Measurements from ENCODE around the gene BAHD1. TPM values are rescaled to one million over a fixed set of nuclear protein-coding genes. Genes with fewer than 3 reads are reported as not detected.

BAHD1 gene
- total and polyA plus RNA-seq, 5 donors: 11.6 to 17.8 (median 16.5) TPM

DNA sequence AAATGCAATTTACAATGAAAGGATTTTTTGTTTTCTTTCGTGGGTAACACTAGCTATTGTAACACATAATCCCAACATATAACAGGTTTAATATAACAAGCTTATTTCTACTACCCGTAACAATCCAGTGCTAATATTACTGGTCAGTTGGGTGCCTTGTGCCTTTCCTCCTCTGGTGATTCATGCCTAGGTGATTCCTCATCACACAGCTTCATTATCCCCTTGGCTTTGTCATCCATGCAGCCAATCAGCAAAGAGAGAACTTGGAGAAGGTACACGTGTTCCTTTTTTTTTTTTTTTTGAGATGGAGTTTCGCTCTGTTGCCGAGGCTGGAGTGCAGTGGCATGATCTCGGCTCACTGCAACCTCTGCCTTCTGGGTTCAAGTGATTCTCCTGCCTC is 60.7 kb downstream of the BAHD1 start:
- Histone ChIP-seq H3K4me3 (ENCODE audit: low read length) (no peak overlapping the region), H3K4me1 (ENCODE audit: control insufficient read depth, insufficient read depth, low read length) (no peaks in the 10 kb centered on the region), H3K27me3 (ENCODE audit: control insufficient read depth, insufficient read depth) (no peaks in the 10 kb centered on the region), H3K27ac (ENCODE audit: low read length) (no peak overlapping the region), H3K9me3 (ENCODE audit: control insufficient read depth, low read length) (no peaks in the 10 kb centered on the region)
- 73% methylated on average over 6 of the region's 6 CpGs for WGBS
- intact Hi-C loops (cut with DNase I): loop anchor here in 1 of 4 donors (10.0 kb wide), 1 partner anchor 57 kb away; the partner anchor contains the start of gene BAHD1
- no peak for ATAC-seq
- no peak for DNase-seq

DNA sequence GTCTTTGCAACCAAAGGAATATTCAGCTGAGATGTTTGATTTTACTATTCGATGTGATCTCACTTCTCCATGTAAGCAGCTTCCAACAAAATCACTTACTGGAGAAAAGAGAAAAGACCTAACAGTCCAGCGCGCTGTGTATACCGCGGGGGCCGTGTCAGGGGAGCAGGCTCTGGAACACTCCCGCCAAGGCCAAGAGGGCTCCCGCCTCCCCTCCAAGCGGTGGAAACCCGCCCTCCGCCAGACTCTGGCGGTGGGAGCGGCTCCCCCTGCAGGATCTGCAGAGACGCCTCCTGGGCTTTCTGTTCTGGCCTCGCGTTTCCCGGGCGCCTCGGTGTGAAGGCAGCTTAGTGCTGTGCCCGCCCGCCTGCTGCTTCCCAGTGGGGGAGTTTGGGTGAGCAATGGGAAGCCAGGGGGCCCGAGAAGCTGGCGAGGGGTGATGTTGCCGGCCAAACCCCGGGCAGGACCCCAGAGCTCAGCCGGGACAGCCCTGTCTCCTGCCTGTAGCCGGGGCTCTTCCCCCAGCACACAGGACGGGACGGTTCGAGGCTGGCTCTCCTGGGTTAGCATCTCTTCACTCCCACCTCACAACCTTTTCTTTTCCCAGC is 66.3 kb downstream of the BAHD1 start:
- no peak overlapping the region for H3K27ac ChIP-seq (ENCODE audit: low read length)
- DNase-seq (peak; percentile 78 to 92 (median 92)), ATAC-seq (peak; percentile 89 to 93)
- no peaks in the 10 kb centered on the region for H3K27me3 ChIP-seq (ENCODE audit: control insufficient read depth, insufficient read depth)
- no peaks in the 10 kb centered on the region for H3K9me3 ChIP-seq (ENCODE audit: control insufficient read depth, low read length)
- H3K4me1 ChIP-seq (ENCODE audit: control insufficient read depth, insufficient read depth, low read length): no peaks in the 10 kb centered on the region
- WGBS: 3% methylated on average over 30 of the region's 30 CpGs
- intact Hi-C loops (cut with DNase I): loop anchor here in 1 of 4 donors (10.0 kb wide), 1 partner anchor 62 kb away; the partner anchor contains the start of gene BAHD1
- H3K4me3 ChIP-seq (ENCODE audit: low read length): peak overlapping the region; percentile 6

- no peaks in the 10 kb centered on the region for H3K4me1 ChIP-seq (ENCODE audit: control insufficient read depth, insufficient read depth, low read length)
- no peaks in the 10 kb centered on the region for H3K9me3 ChIP-seq (ENCODE audit: control insufficient read depth, low read length)
- intact Hi-C loops (cut with DNase I): loop anchor here in 1 of 4 donors (10.0 kb wide), 1 partner anchor 63 kb away; the partner anchor contains the start of gene BAHD1
- no peak for DNase-seq
- 95% methylated on average over 1 of the region's 1 CpG for WGBS
- H3K27ac ChIP-seq (ENCODE audit: low read length): no peak overlapping the region
- ATAC-seq: no peak
- no peak overlapping the region for H3K4me3 ChIP-seq (ENCODE audit: low read length)
- no peaks in the 10 kb centered on the region for H3K27me3 ChIP-seq (ENCODE audit: control insufficient read depth, insufficient read depth)
These were observed 67.5 kb downstream of the BAHD1 start for GRCh38 chr15:40508216-40508615.

DNA sequence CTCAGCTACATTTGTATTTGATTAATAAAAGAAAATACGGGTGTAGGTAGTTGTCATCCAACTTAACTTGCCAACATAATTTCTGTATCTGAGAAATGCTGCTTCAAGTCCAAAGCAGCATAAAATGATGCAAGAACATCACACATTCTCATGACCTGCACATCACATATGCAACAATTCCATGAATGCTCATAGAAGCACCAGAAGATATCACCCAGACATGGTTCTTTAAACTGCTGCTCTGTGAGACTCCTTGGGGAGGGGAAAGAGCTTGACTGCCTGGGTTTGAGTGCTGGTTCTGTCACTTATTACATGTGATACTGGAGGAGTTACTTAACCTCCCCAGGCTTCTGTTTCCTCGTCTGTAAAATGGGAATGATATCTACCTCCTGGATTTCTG is 69.4 kb downstream of the BAHD1 start:
- no peaks in the 10 kb centered on the region for H3K27me3 ChIP-seq (ENCODE audit: control insufficient read depth, insufficient read depth)
- H3K27ac ChIP-seq (ENCODE audit: low read length): no peak overlapping the region
- 84% methylated on average over 2 of the region's 2 CpGs for WGBS
- no peaks in the 10 kb centered on the region for H3K4me1 ChIP-seq (ENCODE audit: control insufficient read depth, insufficient read depth, low read length)
- no peak overlapping the region for H3K4me3 ChIP-seq (ENCODE audit: low read length)
- ATAC-seq (no peak), DNase-seq (no peak)
- H3K9me3 ChIP-seq (ENCODE audit: control insufficient read depth, low read length): no peaks in the 10 kb centered on the region
- intact Hi-C loops (cut with DNase I): loop anchor here in 1 of 4 donors (10.0 kb wide), 1 partner anchor 85 kb away; the partner anchor contains the start of gene KNL1

DNA sequence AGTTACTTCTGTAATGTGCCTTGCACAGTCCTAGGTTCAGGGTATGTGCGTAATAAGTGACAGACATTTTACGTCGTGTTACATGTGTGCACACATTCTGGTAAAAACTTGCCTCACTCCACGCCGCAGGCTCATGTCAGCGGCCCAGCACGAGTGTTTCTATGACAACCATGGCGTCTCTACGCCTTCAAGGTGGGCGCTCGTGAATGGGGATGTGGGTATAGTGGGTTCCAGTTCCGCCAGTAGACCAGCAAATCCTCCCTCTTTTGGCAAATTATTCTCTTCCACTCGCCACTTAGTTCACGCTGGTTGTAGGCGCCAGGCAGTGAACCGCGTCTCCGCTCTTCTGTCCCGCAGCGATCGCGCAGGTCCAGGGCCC is 70.3 kb downstream of the BAHD1 start:
- WGBS: 21% methylated on average over 22 of the region's 22 CpGs
- H3K27me3 ChIP-seq (ENCODE audit: control insufficient read depth, insufficient read depth): no peaks in the 10 kb centered on the region
- H3K4me1 ChIP-seq (ENCODE audit: control insufficient read depth, insufficient read depth, low read length): no peaks in the 10 kb centered on the region
- DNase-seq: no peak
- no peaks in the 10 kb centered on the region for H3K9me3 ChIP-seq (ENCODE audit: control insufficient read depth, low read length)
- H3K27ac ChIP-seq (ENCODE audit: low read length): no peak overlapping the region
- intact Hi-C loops (cut with DNase I): loop anchor here in 1 of 4 donors (10.0 kb wide), 1 partner anchor 84 kb away; the partner anchor contains the start of gene KNL1
- peak overlapping the region; percentile 44 for H3K4me3 ChIP-seq (ENCODE audit: low read length)
- ATAC-seq: peak in 1 of 2 donors; percentile 5

GRCh38 chr15:40511472-40512133 is 70.8 kb downstream of the BAHD1 start:
- ATAC-seq (peak; percentile 91), DNase-seq (peak; percentile 85 to 94 (median 92))
- intact Hi-C loops (cut with DNase I): loop anchor here in 1 of 4 donors (10.0 kb wide), 1 partner anchor 83 kb away; the partner anchor contains the start of gene KNL1

DNA sequence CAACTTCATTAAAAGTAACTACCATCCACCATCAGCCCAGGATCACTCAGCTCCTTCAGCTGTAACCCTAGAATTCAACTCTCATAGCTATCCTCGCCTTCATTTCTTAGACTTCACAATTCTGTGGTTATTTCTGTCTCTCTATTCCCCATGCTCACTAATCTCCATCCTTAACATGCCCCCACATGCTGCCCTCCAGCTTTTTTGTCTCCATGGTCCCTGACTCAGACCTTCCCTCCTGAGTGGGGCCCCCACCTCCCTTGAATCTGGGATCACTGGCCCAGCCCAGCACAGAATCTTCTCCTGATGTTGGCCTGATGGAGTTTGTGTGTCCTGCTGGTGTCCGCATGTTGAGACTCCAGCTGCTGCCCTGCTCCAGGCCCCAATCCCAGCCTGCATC is 71.7 kb downstream of the BAHD1 start:
- H3K27me3 ChIP-seq (ENCODE audit: control insufficient read depth, insufficient read depth): no peaks in the 10 kb centered on the region
- 91% methylated on average over 2 of the region's 2 CpGs for WGBS
- no peak overlapping the region for H3K27ac ChIP-seq (ENCODE audit: low read length)
- ATAC-seq (no peak), DNase-seq (no peak)
- H3K9me3 ChIP-seq (ENCODE audit: control insufficient read depth, low read length): no peaks in the 10 kb centered on the region
- no peaks in the 10 kb centered on the region for H3K4me1 ChIP-seq (ENCODE audit: control insufficient read depth, insufficient read depth, low read length)
- intact Hi-C loops (cut with DNase I): loop anchor here in 1 of 4 donors (10.0 kb wide), 1 partner anchor 82 kb away; the partner anchor contains the start of gene KNL1
- H3K4me3 ChIP-seq (ENCODE audit: low read length): no peak overlapping the region

More at GRCh38 chr15:40511472-40512133, 70.8 kb downstream of the BAHD1 start:
- H3K9me3 ChIP-seq (ENCODE audit: control insufficient read depth, low read length): no peaks in the 10 kb centered on the region
- no peaks in the 10 kb centered on the region for H3K27me3 ChIP-seq (ENCODE audit: control insufficient read depth, insufficient read depth)
- no peaks in the 10 kb centered on the region for H3K4me1 ChIP-seq (ENCODE audit: control insufficient read depth, insufficient read depth, low read length)
- 1% methylated on average over 61 of the region's 61 CpGs for WGBS
- no peak overlapping the region for H3K27ac ChIP-seq (ENCODE audit: low read length)
- peak overlapping the region; percentile 44 for H3K4me3 ChIP-seq (ENCODE audit: low read length)

DNA sequence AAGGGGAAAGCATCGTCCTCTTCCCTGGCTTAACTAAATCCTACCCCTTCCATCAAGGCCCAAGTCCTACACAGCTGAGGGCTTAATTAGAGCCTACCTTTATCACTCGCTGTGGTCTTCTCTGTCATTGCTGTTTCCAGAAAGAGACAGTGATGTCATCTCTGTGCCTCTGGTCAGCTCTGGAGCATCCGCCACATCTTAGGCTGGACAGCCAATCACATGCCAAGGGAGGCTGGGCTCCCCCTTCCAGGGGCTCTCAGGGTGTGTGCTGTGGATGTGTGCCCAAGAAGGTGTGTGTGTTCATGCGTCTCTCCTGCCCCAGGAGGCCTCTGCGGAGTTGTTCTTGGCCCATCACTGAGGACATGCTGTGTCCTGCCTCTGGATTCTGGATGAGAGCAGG is 72.9 kb downstream of the BAHD1 start:
- Histone ChIP-seq H3K27me3 (ENCODE audit: control insufficient read depth, insufficient read depth) (no peaks in the 10 kb centered on the region), H3K27ac (ENCODE audit: low read length) (no peak overlapping the region), H3K4me1 (ENCODE audit: control insufficient read depth, insufficient read depth, low read length) (no peaks in the 10 kb centered on the region), H3K4me3 (ENCODE audit: low read length) (no peak overlapping the region), H3K9me3 (ENCODE audit: control insufficient read depth, low read length) (no peaks in the 10 kb centered on the region)
- ATAC-seq (no peak), DNase-seq (no peak)
- 80% methylated on average over 5 of the region's 5 CpGs for WGBS
- intact Hi-C loops (cut with DNase I): loop anchor here in 1 of 4 donors (10.0 kb wide), 1 partner anchor 81 kb away; the partner anchor contains the start of gene KNL1

DNA sequence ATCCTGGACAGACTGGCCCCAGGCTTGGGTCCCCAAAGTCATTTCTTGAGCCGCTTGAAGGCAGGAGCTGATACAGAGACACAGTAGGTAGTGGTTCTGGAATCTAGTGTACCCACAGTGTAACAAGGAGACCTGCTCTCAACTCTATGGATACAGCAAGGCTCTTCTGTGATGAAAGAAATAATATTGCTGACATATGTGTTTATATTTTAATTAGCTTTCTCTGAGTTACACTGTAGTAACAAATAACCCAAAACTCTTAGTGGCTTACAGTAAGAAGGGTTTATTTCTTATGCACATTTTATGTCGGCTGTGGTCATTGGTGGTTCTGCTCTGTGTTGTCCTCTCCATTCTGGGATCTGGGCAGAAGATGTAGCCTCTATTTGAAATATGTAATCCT is 75.6 kb downstream of the BAHD1 start:
- intact Hi-C loops (cut with DNase I): loop anchor here in 1 of 4 donors (10.0 kb wide), 1 partner anchor 78 kb away; the partner anchor contains the start of gene KNL1
- no peaks in the 10 kb centered on the region for H3K27me3 ChIP-seq (ENCODE audit: control insufficient read depth, insufficient read depth)
- no peak for DNase-seq
- WGBS: 92% methylated on average over 2 of the region's 2 CpGs
- H3K4me3 ChIP-seq (ENCODE audit: low read length): no peak overlapping the region
- no peak for ATAC-seq
- no peak overlapping the region for H3K27ac ChIP-seq (ENCODE audit: low read length)
- no peaks in the 10 kb centered on the region for H3K4me1 ChIP-seq (ENCODE audit: control insufficient read depth, insufficient read depth, low read length)
- H3K9me3 ChIP-seq (ENCODE audit: control insufficient read depth, low read length): no peaks in the 10 kb centered on the region
